ENCODE data around the gene MRPL51. TPM values are rescaled to one million over a fixed set of nuclear protein-coding genes. Genes with fewer than 3 reads are reported as not detected.
"Not testable (repeated sequence)": the region's sequence is repeated elsewhere in the genome, so short reads cannot be mapped to it uniquely, and the experiment has no call there.

The MRPL51 gene
- total RNA-seq, 1 experiment from 2014 or later, result 208 TPM

DNA sequence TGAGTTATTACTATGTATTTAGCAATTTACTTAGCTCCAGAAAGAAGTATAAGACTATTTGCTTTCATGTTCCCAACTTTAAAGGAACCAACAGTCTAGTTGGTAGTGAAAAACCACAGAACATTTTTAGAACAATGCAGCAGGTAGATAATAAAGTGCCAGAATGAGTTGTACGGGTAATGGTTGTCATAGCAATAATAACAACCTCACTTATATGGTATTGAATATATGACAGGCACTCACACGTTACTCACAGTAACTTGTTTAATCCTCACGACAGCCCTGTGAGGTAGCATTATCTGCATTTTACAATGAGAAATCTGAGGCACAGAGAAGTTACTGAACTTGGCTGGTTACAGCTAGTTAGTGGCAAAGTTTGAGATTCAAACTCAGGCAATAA is 30.6 kb upstream of the MRPL51 start:
- H3K4me1 ChIP-seq, result no peaks in the 10 kb centered on the region

DNA sequence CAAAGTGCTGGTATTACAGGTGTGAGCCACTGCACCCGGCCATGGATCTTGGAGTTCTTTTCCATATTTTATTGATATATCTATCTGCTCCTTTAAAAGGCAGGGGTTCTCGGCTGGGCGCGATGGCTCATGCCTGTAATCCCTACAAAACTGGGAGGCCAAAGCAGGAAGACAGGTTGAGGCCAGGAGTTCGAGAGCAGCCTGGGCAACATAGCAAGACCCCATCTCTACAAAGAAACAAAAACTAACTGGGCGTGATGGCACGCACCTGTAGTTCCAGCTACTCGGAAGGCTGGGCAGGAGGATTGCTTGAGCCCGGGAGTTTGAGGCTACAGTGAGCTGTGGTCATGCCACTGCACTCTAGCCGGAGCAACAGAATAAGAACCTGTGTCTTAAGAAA is 29.1 kb upstream of the MRPL51 start:
- no peak for DNase-seq
- Histone ChIP-seq H3K4me3 (no peak overlapping the region), H3K36me3 (peaks cover 96% of the 10 kb centered on the region), H3K27me3 (no peaks in the 10 kb centered on the region), H3K27ac (no peak overlapping the region), H3K4me1 (no peaks in the 10 kb centered on the region), H3K9me3 (replicated peaks) (no peaks in the 10 kb centered on the region)

More for the DNA sequence above, 30.6 kb upstream of the MRPL51 start:
- Histone ChIP-seq H3K27ac (no peak overlapping the region), H3K27me3 (no peaks in the 10 kb centered on the region), H3K36me3 (peaks cover 98% of the 10 kb centered on the region), H3K4me3 (no peak overlapping the region), H3K9me3 (replicated peaks) (no peaks in the 10 kb centered on the region)
- DNase-seq, result no peak

DNA sequence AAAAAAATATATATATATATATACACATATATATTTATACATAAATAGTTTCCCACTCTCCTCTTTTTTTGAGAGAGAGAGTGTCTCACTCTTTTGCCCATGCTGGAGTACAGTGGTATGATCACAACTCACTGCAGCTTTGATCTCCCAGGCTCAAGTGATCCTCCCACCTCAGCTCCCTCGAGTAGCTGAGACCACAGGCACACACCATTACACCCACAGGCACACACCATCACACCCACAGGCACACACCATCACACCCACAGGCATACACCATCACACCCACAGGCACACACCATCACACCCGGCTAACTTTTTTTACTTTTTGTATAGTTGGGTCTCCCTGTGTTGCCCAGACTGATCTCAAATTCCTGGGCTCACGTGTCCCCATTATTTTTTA is 27.1 kb upstream of the MRPL51 start:
- H3K4me1 ChIP-seq, result no peaks in the 10 kb centered on the region
- H3K9me3 ChIP-seq (replicated peaks), result no peaks in the 10 kb centered on the region
- no peak overlapping the region for H3K4me3 ChIP-seq
- no peak overlapping the region for H3K27ac ChIP-seq
- H3K27me3 ChIP-seq, result no peaks in the 10 kb centered on the region
- DNase-seq, result no peak
- H3K36me3 ChIP-seq, result peaks cover 93% of the 10 kb centered on the region

DNA sequence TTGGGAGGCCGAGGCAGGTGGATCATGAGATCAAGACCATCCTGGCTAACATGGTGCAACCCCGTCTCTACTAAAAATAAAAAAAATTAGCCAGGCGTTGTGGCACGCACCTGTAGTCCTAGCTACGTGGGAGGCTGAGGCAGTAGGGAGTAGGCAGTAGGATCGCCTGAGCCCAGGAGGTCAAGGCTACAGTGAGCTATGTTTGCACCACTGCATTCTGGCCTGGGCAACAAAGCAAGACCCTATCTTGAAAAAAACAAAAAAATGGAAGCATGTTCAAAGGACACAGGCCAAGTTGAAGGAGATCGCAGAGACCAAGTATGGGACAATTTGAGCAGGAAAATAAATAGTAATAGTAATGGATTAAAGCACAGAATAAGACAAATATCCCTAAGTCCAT is 15.0 kb upstream of the MRPL51 start:
- no peaks in the 10 kb centered on the region for H3K9me3 ChIP-seq (replicated peaks)
- H3K36me3 ChIP-seq, result peaks cover 67% of the 10 kb centered on the region
- no peak overlapping the region for H3K27ac ChIP-seq
- H3K27me3 ChIP-seq, result no peaks in the 10 kb centered on the region
- DNase-seq, result no peak
- no peak overlapping the region for H3K4me3 ChIP-seq
- peaks cover 4% of the 10 kb centered on the region; the same call in 1 of the 2 replicates for H3K4me1 ChIP-seq

DNA sequence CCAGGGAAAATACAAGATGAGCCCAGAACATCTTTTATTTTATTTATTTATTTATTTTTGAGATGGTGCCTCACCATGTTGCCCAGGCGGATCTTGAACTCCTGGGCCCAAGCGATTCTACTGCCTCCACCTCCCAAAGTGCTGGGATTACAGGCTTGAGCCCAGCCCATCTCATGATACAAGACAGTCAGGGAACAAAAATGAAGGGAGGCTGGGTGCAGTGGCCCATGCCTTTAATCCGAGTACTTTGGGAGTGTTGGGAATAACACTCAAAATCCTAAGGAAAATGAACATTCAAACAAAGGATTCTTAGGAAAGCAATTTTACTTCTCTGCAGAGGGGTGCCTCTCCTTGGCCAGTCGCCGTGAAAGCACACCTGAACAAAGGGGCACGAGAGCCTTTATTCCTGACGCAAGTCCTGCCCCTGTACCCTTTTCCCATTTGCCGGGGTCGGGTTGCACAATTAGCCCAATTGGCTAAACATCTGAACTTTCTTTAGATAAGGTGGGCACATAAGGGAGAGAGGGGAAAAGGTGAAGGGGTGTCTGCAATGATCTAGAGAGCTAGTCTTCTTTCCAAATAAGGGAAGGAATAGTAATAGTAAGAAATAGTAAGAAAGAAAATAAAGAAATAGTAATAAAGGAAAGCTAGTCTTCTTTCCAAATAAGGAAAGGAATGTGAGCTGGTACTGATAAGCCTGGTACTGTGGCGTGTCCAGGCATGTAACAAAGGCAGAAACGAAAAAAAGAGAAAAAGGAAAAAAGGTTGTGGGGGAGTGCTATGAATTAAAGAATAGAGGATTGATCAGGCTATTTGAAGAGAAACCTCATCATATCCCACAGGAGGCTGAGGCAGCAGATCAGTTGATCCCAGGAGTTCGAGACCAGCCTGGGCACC is 14.3 kb upstream of the MRPL51 start:
- Histone ChIP-seq H3K9me3 (replicated peaks) (no peaks in the 10 kb centered on the region), H3K36me3 (peaks cover 66% of the 10 kb centered on the region), H3K4me1 (peaks cover 4% of the 10 kb centered on the region; the same call in 1 of the 2 replicates), H3K27ac (no peak overlapping the region), H3K27me3 (no peaks in the 10 kb centered on the region), H3K4me3 (no peak overlapping the region)
- DNase-seq, result no peak

DNA sequence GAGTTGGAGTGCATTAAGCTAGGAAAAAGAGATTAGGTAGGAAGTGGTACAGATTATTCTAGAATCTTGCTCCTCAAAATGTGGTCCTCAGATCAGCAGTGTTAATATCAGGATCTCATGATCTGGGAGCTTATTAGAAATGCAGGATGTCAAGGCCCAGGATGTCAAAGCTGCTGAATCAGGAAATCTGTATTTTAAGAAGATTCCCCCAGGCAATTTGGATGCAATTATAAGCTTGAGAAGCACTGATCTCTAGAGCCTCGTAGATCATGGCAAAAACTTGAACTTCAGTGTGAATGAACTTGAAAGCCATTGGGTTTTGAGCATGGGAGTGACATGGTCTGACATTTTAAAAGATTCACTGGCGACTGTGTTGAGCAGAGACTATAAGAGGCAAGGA is 7.4 kb upstream of the MRPL51 start:
- Histone ChIP-seq H3K27ac (no peak overlapping the region), H3K4me1 (0 out of 2 replicates have a peak, but pooled peaks cover under 1% of the 10 kb centered on the region), H3K9me3 (replicated peaks) (no peaks in the 10 kb centered on the region), H3K36me3 (peaks cover 85% of the 10 kb centered on the region), H3K27me3 (no peaks in the 10 kb centered on the region), H3K4me3 (no peak overlapping the region)
- DNase-seq, result no peak

DNA sequence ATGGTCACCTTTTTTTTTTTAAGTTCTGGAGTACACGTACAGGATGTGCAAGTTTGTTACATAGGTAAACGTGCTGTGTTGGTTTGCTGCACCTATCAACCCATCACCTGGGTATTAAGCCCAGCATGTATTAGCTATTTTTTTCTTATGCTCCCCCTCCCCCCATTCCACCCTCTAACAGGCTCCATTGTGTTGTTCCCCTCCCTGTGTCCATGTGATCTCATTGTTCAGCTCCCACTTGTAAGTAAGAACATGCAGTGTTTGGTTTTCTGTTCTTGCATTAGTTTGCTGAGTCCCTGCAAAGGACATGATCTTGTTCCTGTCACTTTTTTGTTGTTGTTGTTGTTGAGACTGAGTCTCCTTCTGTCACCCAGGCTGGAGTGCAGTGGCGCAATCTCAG is 4.2 kb upstream of the MRPL51 start:
- H3K4me3 ChIP-seq, DNase-seq: not testable (repeated sequence)
- peaks cover 68% of the 10 kb centered on the region for H3K36me3 ChIP-seq

DNA sequence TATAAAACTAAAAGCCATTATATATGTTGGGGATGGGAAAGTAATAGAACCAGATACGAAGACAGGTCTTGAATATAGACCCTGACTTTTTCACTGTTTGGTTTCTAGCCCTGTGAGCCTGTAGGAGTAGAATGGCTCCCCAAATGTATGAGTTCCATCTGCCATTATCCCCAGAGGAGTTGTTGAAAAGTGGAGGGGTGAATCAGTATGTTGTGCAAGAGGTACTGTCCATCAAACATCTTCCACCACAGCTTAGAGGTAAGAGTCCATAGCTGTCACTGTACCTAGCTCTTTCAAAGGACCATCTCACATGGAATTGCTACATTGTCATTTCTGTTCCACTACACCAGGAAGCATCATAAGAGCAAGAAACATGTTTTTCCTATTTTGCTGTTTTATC is 1.9 kb upstream of the MRPL51 start:
- Histone ChIP-seq H3K27ac (peak overlapping the region; percentile 94; the same call in 1 of the 2 replicates), H3K4me3 (peak overlapping the region; percentile 72), H3K4me1 (0 out of 2 replicates have a peak, but pooled peaks cover 8% of the 10 kb centered on the region), H3K9me3 (replicated peaks) (no peaks in the 10 kb centered on the region), H3K36me3 (peaks cover 55% of the 10 kb centered on the region), H3K27me3 (no peaks in the 10 kb centered on the region)
- peak in 1 of 2 experiments; percentile 24 for DNase-seq

More for the DNA sequence above, 4.2 kb upstream of the MRPL51 start:
- H3K27me3 ChIP-seq; H3K27ac ChIP-seq; H3K4me1 ChIP-seq; H3K9me3 ChIP-seq (replicated peaks): not testable (repeated sequence)

DNA sequence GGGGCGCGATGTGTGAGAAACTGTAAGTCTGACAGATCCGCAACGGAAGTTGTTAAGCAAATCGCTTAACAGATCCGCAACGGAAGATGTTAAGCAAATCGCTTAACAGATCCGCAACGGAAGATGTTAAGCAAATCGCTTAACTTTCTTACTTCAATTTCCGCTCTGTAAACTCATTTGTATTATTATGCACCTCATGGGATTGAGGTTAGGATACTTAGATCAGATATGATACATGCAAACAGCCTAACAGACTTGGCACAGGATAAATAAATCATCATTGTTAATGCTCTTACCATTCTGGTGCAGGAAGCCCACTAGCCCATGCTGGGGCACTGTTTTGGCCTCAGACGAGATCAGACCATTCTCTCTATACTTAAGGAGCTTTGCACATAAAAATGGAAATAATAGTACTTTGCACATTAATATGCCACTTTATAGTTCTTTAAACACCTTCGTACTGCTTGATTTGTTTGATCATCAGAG is 1.2 kb upstream of the MRPL51 start:
- Histone ChIP-seq H3K27me3 (no peaks in the 10 kb centered on the region), H3K36me3 (peaks cover 48% of the 10 kb centered on the region), H3K9me3 (replicated peaks) (no peaks in the 10 kb centered on the region), H3K4me3 (peak overlapping the region; percentile 72), H3K27ac (peak overlapping the region; percentile 94), H3K4me1 (0 out of 2 replicates have a peak, but pooled peaks cover 8% of the 10 kb centered on the region)
- DNase-seq, result peak in 1 of 2 experiments; percentile 13

DNA sequence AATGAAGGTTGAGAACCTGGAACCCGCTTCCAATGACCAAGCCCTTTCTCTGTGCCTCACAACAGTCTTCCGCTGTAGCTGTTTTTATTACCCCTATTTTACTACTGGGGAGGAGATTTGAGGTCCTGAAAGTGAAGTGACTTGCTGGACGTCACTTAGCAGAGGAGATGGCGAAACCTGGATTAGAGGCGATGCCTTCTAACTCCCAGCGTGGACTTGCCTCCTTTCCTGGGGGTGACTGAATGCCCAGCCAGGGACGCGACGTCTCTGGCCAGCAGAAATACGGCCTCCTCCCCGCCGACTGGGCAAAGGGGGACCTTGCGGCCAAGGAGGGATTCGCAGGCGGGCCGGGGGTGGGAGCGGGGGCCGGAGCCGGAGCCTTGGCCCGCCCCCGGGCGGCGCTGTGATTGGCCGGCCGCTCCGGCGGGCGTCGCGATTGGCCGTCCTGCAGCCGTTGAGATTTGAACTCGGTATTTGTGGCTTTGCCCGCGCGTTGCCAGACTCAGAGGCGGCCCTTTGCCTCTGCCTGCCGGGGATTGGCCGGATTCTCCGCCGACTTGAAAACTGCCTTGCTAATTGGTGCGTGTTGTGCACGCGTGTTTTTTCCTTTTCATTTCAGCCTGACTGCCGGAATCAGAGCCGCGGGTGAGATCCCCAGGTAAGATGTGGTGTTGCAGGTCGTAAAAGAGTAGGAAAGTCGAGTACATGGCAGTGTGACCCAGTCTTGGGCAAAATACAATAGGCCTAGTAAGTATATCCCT is 615 bp upstream of the MRPL51 start, which contains the start of gene NCAPD2:
Gene NCAPD2 (plus strand): TSS at position 606 of the 761 bp plus-strand sequence. CDS start 997 bp downstream, outside the sequence.
- no peaks in the 10 kb centered on the region for H3K9me3 ChIP-seq (replicated peaks)
- H3K4me1 ChIP-seq, result 0 out of 2 replicates have a peak, but pooled peaks cover 8% of the 10 kb centered on the region
- peaks cover 42% of the 10 kb centered on the region for H3K36me3 ChIP-seq
- no peaks in the 10 kb centered on the region for H3K27me3 ChIP-seq
- H3K27ac ChIP-seq, result peak within 1 kb of the TSS; percentile 94
- H3K4me3 ChIP-seq, result peak within 1 kb of the TSS; percentile 72
- peak; percentile 97 to 98 for DNase-seq

DNA sequence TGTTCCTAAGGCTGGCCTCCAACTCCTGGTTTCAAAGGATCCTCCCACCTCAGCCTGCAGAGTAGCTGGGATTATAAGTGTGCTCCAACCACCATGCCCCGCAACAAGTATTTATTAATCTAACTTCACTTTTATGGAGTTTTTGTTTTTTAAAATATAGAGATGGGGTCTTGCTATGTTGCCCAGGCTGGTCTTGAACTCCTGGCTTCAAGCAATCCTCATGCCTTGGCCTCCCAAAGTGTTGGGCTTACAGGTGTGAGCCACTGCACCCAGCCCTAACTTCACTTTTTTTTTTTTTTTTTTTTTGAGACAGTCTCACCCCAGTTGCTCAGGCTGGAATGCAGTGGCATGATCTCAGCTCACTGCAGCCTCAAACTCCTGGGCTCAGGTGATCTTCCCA is 2.4 kb downstream of the MRPL51 start:
- not testable (repeated sequence) for H3K9me3 ChIP-seq (replicated peaks); H3K27ac ChIP-seq; H3K27me3 ChIP-seq; H3K4me1 ChIP-seq; DNase-seq; H3K4me3 ChIP-seq
- H3K36me3 ChIP-seq, result peaks cover 18% of the 10 kb centered on the region

DNA sequence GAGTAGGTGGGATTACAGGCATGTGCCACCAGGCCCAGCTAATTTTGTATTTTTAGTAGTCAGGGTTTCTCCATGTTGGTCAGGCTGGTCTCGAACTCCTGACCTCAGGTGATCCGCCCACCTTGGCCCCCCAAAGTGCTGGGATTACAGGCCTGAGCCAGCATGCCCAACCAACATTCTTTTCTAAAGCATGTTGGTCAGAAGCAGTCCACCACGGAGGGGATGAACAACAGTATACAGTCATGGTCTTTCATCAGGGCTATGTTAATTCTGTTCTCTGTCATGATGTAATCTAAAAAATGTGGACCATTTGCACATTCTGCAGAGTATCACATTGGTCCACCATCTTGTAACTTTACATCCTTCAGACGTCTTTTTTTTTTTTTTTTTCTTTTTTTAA is 3.6 kb downstream of the MRPL51 start:
- Histone ChIP-seq H3K9me3 (replicated peaks) (no peaks in the 10 kb centered on the region), H3K27ac (no peak overlapping the region)
- no peak for DNase-seq

DNA sequence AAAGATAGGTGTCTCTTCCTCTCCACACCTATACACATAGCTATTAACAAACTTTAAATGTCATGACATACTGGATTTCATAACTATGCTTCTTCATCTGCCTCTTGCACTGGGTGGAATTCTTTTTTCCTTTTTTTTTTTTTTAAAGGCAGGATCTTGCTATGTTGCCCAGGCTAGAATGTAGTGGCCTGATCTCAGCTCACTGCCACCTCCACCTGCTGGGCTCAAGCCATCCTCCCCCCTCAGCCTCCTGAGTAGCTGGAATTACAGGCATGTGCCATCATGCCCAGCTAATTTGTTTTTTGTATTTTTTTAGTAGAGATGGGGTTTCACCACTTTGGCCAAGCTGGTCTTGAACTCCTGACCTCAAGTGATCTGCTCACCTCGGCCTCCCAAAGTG is 4.8 kb downstream of the MRPL51 start:
- Histone ChIP-seq H3K4me1 (no peaks in the 10 kb centered on the region), H3K9me3 (replicated peaks) (no peaks in the 10 kb centered on the region), H3K4me3 (no peak overlapping the region), H3K36me3 (peaks cover 7% of the 10 kb centered on the region), H3K27ac (no peak overlapping the region), H3K27me3 (no peaks in the 10 kb centered on the region)
- no peak for DNase-seq

More for the DNA sequence above, 3.6 kb downstream of the MRPL51 start:
- H3K27me3 ChIP-seq, result no peaks in the 10 kb centered on the region
- no peaks in the 10 kb centered on the region for H3K4me1 ChIP-seq
- no peak overlapping the region for H3K4me3 ChIP-seq
- H3K36me3 ChIP-seq, result peaks cover 7% of the 10 kb centered on the region

DNA sequence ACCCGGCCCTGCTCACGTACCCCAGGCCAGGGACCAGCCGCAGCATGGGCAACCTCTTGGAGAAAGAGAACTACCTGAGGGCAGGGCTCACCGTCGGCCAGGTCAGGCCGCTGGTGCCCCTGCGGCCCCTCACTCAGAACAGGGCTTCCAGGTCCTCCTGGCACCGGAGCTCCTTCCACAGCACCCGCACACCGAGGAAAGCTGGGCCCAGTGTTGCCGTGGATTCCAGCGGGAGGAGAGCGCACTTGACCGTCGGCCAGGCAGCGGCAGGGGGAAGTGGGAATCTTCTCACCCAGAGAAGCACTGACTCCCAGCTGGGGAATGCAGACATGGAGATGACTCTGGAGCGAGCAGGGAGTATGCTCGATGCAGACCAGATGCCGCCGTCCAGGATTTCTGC is 14.6 kb downstream of the MRPL51 start:
- Histone ChIP-seq H3K27me3 (no peaks in the 10 kb centered on the region), H3K4me3 (no peak overlapping the region), H3K27ac (no peak overlapping the region), H3K4me1 (no peaks in the 10 kb centered on the region; the same call in 1 of the 2 replicates), H3K36me3 (no peaks in the 10 kb centered on the region), H3K9me3 (replicated peaks) (no peaks in the 10 kb centered on the region)
- no peak for DNase-seq

All from SJCRH30 (cell line).